Measurements from ENCODE around the gene PKNOX2. TPM values are rescaled to one million over a fixed set of nuclear protein-coding genes. Genes with fewer than 3 reads are reported as not detected.

Gene PKNOX2
- total RNA-seq, 1 experiment from 2014 or later: 3.7 TPM

DNA sequence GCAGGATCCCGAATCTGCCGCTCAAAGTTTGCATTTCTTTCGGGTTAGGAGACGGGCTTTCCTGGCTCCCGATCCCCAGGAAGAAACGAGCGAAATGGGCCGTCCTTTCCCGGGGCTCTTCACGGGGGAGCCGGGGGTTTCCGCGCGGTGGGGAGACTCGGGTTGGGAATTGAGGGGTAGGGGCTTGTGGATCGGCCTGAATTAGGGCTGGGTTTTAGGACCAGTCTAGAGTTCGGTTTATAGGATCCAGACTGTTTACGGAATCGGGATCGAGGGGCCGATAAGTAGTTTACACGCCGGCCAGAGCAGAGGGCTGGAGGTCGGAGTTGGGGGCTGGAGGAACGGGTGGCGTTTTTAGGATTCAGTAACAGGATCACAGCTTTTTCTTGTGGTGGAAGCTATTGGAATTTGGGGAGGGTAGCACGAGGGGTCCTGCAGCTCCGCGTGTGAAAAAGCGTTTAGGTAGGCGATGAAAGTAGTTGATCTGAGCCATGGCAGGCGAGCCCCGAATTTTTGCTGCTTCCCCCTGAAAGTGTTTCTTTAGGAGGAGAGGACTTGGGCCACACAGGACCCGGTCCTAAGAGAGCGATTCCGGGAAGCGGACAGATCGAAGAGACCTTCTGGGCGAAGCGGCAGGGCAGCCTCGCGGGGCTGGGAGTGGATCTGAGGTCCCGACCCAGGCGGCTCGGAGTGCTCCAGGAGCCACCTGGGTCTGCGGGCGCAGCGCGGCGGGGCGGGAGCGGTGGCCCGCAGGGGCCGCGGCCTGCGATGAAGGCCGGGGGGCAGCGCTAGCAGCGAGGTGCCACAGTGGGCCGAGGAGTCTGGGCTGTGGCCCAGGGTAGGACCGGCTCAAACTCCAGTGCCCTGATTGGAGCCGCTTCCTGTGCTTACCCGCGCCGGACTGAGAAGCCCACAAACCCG lies 1.6 kb downstream of the PKNOX2 start:
- Mint-ChIP-seq H3K36me3 (no peaks in the 10 kb centered on the region; the same call in 1 of the 2 replicates), H3K9me3 (no peaks in the 10 kb centered on the region), H3K27me3 (ENCODE audit: low read depth) (peaks cover 66% of the 10 kb centered on the region), H3K4me3 (peak overlapping the region; percentile 84), H3K4me1 (peaks cover 76% of the 10 kb centered on the region), H3K27ac (no peak overlapping the region)
- POLR2A ChIA-PET: interaction anchor here (1.1 kb wide), 1 partner anchor 70 kb away, joined by 3 read pairs; no protein-coding TSS in a partner anchor
- CTCF ChIA-PET: interaction anchor here (0.6 to 7.1 kb wide), 15 partner anchors 15 to 267 kb away, joined by 3 to 75 read pairs (median 7); no protein-coding TSS in a partner anchor
- ATAC-seq (peak; percentile 10), DNase-seq (ENCODE audit: low spot score) (no peak)
- TF ChIP-seq ZNF263 (CRISPR knock-in tag; IDR thresholded peaks at IDR 0.05; ENCODE audit: low read depth): no peak
- TF ChIP-seq KAT7 (CRISPR knock-in tag; IDR thresholded peaks at IDR 0.05; ENCODE audit: borderline replicate concordance): no peak
- no peak for TF ChIP-seq MYBL2 (CRISPR knock-in tag; IDR thresholded peaks at IDR 0.05)
- no peak for TF ChIP-seq GTF2I (CRISPR knock-in tag; conservative IDR thresholded peaks at IDR 0.05)
- TF ChIP-seq, protein P1, sequence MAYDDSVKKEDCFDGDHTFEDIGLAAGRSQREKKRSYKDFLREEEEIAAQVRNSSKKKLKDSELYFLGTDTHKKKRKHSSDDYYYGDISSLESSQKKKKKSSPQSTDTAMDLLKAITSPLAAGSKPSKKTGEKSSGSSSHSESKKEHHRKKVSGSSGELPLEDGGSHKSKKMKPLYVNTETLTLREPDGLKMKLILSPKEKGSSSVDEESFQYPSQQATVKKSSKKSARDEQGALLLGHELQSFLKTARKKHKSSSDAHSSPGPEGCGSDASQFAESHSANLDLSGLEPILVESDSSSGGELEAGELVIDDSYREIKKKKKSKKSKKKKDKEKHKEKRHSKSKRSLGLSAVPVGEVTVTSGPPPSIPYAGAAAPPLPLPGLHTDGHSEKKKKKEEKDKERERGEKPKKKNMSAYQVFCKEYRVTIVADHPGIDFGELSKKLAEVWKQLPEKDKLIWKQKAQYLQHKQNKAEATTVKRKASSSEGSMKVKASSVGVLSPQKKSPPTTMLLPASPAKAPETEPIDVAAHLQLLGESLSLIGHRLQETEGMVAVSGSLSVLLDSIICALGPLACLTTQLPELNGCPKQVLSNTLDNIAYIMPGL (CRISPR knock-in tag; IDR thresholded peaks at IDR 0.05): no peak
- no peak for TF ChIP-seq E2F5 (CRISPR knock-in tag; IDR thresholded peaks at IDR 0.05)
- TF ChIP-seq, protein P2, sequence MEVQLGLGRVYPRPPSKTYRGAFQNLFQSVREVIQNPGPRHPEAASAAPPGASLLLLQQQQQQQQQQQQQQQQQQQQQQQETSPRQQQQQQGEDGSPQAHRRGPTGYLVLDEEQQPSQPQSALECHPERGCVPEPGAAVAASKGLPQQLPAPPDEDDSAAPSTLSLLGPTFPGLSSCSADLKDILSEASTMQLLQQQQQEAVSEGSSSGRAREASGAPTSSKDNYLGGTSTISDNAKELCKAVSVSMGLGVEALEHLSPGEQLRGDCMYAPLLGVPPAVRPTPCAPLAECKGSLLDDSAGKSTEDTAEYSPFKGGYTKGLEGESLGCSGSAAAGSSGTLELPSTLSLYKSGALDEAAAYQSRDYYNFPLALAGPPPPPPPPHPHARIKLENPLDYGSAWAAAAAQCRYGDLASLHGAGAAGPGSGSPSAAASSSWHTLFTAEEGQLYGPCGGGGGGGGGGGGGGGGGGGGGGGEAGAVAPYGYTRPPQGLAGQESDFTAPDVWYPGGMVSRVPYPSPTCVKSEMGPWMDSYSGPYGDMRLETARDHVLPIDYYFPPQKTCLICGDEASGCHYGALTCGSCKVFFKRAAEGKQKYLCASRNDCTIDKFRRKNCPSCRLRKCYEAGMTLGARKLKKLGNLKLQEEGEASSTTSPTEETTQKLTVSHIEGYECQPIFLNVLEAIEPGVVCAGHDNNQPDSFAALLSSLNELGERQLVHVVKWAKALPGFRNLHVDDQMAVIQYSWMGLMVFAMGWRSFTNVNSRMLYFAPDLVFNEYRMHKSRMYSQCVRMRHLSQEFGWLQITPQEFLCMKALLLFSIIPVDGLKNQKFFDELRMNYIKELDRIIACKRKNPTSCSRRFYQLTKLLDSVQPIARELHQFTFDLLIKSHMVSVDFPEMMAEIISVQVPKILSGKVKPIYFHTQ (CRISPR knock-in tag; IDR thresholded peaks at IDR 0.05): no peak
- TF ChIP-seq STAT6 (CRISPR knock-in tag; conservative IDR thresholded peaks at IDR 0.05; ENCODE audit: low read depth): no peak
- no peak for TF ChIP-seq CTCF (IDR thresholded peaks at IDR 0.05)
- no peak for TF ChIP-seq CREB1 (CRISPR knock-in tag; IDR thresholded peaks at IDR 0.05)
- TF ChIP-seq HMGA2 (CRISPR knock-in tag; IDR thresholded peaks at IDR 0.05): no peak
- no peak for TF ChIP-seq NR2C2 (CRISPR knock-in tag; IDR thresholded peaks at IDR 0.05)
- no peak for TF ChIP-seq ZBTB21 (CRISPR knock-in tag; IDR thresholded peaks at IDR 0.05; ENCODE audit: borderline replicate concordance)
- TF ChIP-seq FOXP4 (CRISPR knock-in tag; IDR thresholded peaks at IDR 0.05): no peak
- TF ChIP-seq RORB (CRISPR knock-in tag; IDR thresholded peaks at IDR 0.05): no peak

All from WTC11 (cell line).